HUES6 (cell line): Measurements from ENCODE around the gene SLC39A1.
"Not testable (repeated sequence)": the region's sequence is repeated elsewhere in the genome, so short reads cannot be mapped to it uniquely, and the experiment has no call there.

Experiments used
- H3K27ac ChIP-seq: 2 replicates; pipeline ENCODE4 v1.7.0; 2013; ENCODE audit warnings: low read depth, mild to moderate bottlenecking, low read length, inconsistent platforms
- H3K27me3 ChIP-seq: 2 replicates; pipeline ENCODE4 v1.6.1; 2013; ENCODE audit warnings: low read length; ENCODE audit not compliant: control insufficient read depth, insufficient read depth
- H3K36me3 ChIP-seq: 2 replicates; pipeline ENCODE4 v1.6.1; 2013; ENCODE audit warnings: low read length; ENCODE audit not compliant: control insufficient read depth, insufficient read depth
- H3K4me1 ChIP-seq: 2 replicates; pipeline ENCODE4 v1.6.1; 2013; ENCODE audit warnings: low read length; ENCODE audit not compliant: control insufficient read depth, insufficient read depth
- H3K4me3 ChIP-seq: 2 replicates; pipeline ENCODE4 v1.5.1; 2013; ENCODE audit warnings: low read depth, low read length
- H3K9ac ChIP-seq: one replicate; pipeline ENCODE4 v1.6.1; 2013; ENCODE audit warnings: mild to moderate bottlenecking, low read length
- H3K9me3 ChIP-seq: 2 replicates; pipeline ENCODE4 v1.6.1; 2013; ENCODE audit warnings: low read depth, low read length; ENCODE audit not compliant: control insufficient read depth, insufficient read depth

SLC39A1 gene

GRCh38 chr1:153963030-153963849, at the start of gene SLC39A1:
TSS of gene SLC39A1 (minus strand) at chr1:153963537. CDS start at chr1:153962715, 822 bp downstream.
- peaks cover 14% of the 10 kb centered on the region for H3K4me1 ChIP-seq
- H3K9me3 ChIP-seq: no peaks in the 10 kb centered on the region
- no peaks in the 10 kb centered on the region for H3K27me3 ChIP-seq
- peak within 1 kb of the TSS; percentile 90 for H3K9ac ChIP-seq
- H3K27ac ChIP-seq: peak within 1 kb of the TSS; percentile 91
- peak within 1 kb of the TSS; percentile 89 for H3K4me3 ChIP-seq
- peaks cover 28% of the 10 kb centered on the region for H3K36me3 ChIP-seq

GRCh38 chr1:154012543-154012942, 49.2 kb upstream of the SLC39A1 start:
- H3K9ac ChIP-seq, H3K36me3 ChIP-seq, H3K27ac ChIP-seq, H3K27me3 ChIP-seq, H3K9me3 ChIP-seq, H3K4me1 ChIP-seq, H3K4me3 ChIP-seq: not testable (repeated sequence)

GRCh38 chr1:154012129-154012528, 48.8 kb upstream of the SLC39A1 start:
- H3K9ac ChIP-seq: no peak overlapping the region
- H3K36me3 ChIP-seq: no peaks in the 10 kb centered on the region
- no peaks in the 10 kb centered on the region for H3K27me3 ChIP-seq
- H3K9me3 ChIP-seq: no peaks in the 10 kb centered on the region
- H3K27ac ChIP-seq: no peak overlapping the region
- no peaks in the 10 kb centered on the region for H3K4me1 ChIP-seq
- no peak overlapping the region for H3K4me3 ChIP-seq

GRCh38 chr1:154006136-154006535, 42.8 kb upstream of the SLC39A1 start:
- no peaks in the 10 kb centered on the region for H3K36me3 ChIP-seq
- no peaks in the 10 kb centered on the region for H3K27me3 ChIP-seq
- no peak overlapping the region for H3K27ac ChIP-seq
- H3K9ac ChIP-seq: no peak overlapping the region
- no peak overlapping the region for H3K4me3 ChIP-seq
- H3K9me3 ChIP-seq: no peaks in the 10 kb centered on the region
- no peaks in the 10 kb centered on the region for H3K4me1 ChIP-seq

GRCh38 chr1:154000420-154000819, 37.1 kb upstream of the SLC39A1 start:
- Histone ChIP-seq H3K9ac (no peak overlapping the region), H3K4me1 (no peaks in the 10 kb centered on the region), H3K27ac (no peak overlapping the region), H3K4me3 (no peak overlapping the region), H3K9me3 (no peaks in the 10 kb centered on the region), H3K27me3 (no peaks in the 10 kb centered on the region), H3K36me3 (peaks cover 4% of the 10 kb centered on the region)

- peaks cover 36% of the 10 kb centered on the region for H3K36me3 ChIP-seq
- not testable (repeated sequence) for H3K27me3 ChIP-seq, H3K4me3 ChIP-seq, H3K9me3 ChIP-seq, H3K27ac ChIP-seq, H3K4me1 ChIP-seq, H3K9ac ChIP-seq
These were observed 33.5 kb upstream of the SLC39A1 start for GRCh38 chr1:153996882-153997281.

- H3K36me3 ChIP-seq: peaks cover 46% of the 10 kb centered on the region
- H3K9ac ChIP-seq: no peak overlapping the region
- no peaks in the 10 kb centered on the region for H3K9me3 ChIP-seq
- no peak overlapping the region for H3K4me3 ChIP-seq
- H3K27ac ChIP-seq: no peak overlapping the region
- H3K27me3 ChIP-seq: no peaks in the 10 kb centered on the region
- peaks cover 8% of the 10 kb centered on the region for H3K4me1 ChIP-seq
These were observed 32.3 kb upstream of the SLC39A1 start for GRCh38 chr1:153995640-153996039.

- Histone ChIP-seq H3K4me3 (no peak overlapping the region), H3K36me3 (peaks cover 46% of the 10 kb centered on the region), H3K9ac (no peak overlapping the region), H3K27ac (no peak overlapping the region), H3K9me3 (no peaks in the 10 kb centered on the region), H3K4me1 (peaks cover 8% of the 10 kb centered on the region), H3K27me3 (no peaks in the 10 kb centered on the region)
These were observed 31.9 kb upstream of the SLC39A1 start for GRCh38 chr1:153995202-153995601.

GRCh38 chr1:153991806-153992205, 28.5 kb upstream of the SLC39A1 start:
- H3K27ac ChIP-seq: peak overlapping the region; percentile 92; the same call in 1 of the 2 replicates
- H3K9ac ChIP-seq: peak overlapping the region; percentile 93
- peaks cover 46% of the 10 kb centered on the region for H3K36me3 ChIP-seq
- H3K9me3 ChIP-seq: no peaks in the 10 kb centered on the region
- peak overlapping the region; percentile 80 for H3K4me3 ChIP-seq
- H3K4me1 ChIP-seq: peaks cover 11% of the 10 kb centered on the region
- H3K27me3 ChIP-seq: no peaks in the 10 kb centered on the region

- Histone ChIP-seq H3K36me3 (peaks cover 46% of the 10 kb centered on the region), H3K27ac (peak overlapping the region; percentile 92), H3K4me1 (peaks cover 14% of the 10 kb centered on the region), H3K27me3 (no peaks in the 10 kb centered on the region), H3K9me3 (no peaks in the 10 kb centered on the region), H3K9ac (peak overlapping the region; percentile 93), H3K4me3 (peak overlapping the region; percentile 80)
These were observed 27.9 kb upstream of the SLC39A1 start for GRCh38 chr1:153991151-153991630.

GRCh38 chr1:153990468-153991150, 27.3 kb upstream of the SLC39A1 start, which contains the start of gene RPS27:
TSS of gene RPS27 (plus strand) at chr1:153990762. CDS start at chr1:153990797, 35 bp downstream.
- Histone ChIP-seq H3K27ac (peak within 1 kb of the TSS; percentile 92), H3K27me3 (no peaks in the 10 kb centered on the region), H3K9me3 (no peaks in the 10 kb centered on the region), H3K9ac (peak within 1 kb of the TSS; percentile 93), H3K4me3 (peak within 1 kb of the TSS; percentile 80), H3K4me1 (peaks cover 14% of the 10 kb centered on the region), H3K36me3 (peaks cover 43% of the 10 kb centered on the region)
